GM12878 (cell line): ENCODE results near the gene SYN1. TPM values are rescaled to one million over a fixed set of nuclear protein-coding genes. Genes with fewer than 3 reads are reported as not detected.

Experiments used
- ATAC-seq: fragments of 200-7000 bp; cut with Tn5 transposase; 3 replicates; pipeline ENCODE4 v1.9.1; 2020; ENCODE audit warnings: mild to moderate bottlenecking, moderate library complexity
- BruUV-seq: library from RNA; stranded (reverse); fragments of 400-500 nt; replicated peaks from 2 replicates; lab custom pipeline; 2021; lab: Mats Ljungman, UMichigan
- CTCF ChIA-PET: fragments of 300-600 bp; sonication (Branson Sonifier 250); formaldehyde crosslinking; extraction: SDS; loops from one replicate; lab custom pipeline; 2021; ENCODE audit warnings: inconsistent platforms; lab: Yijun Ruan, JAX
- POLR2A ChIA-PET: fragments of 350-600 bp; formaldehyde crosslinking; extraction: SDS; loops from one replicate; lab custom pipeline; 2021; ENCODE audit warnings: inconsistent platforms; lab: Charles Lee
- RAD21 ChIA-PET: fragments of 300-600 bp; sonication (Branson Sonifier 250); formaldehyde crosslinking; loops from one replicate; lab custom pipeline; 2023; ENCODE audit warnings: antibody characterized with exemption; ENCODE audit not compliant: unreplicated experiment; lab: Charles Lee
- SMC1A ChIA-PET: fragments of 300-600 bp; sonication (Branson Sonifier 250); formaldehyde crosslinking; loops from one replicate; lab custom pipeline; 2023; ENCODE audit not compliant: unreplicated experiment, uncharacterized antibody; lab: Charles Lee
- DNase-seq: peaks from one replicate; pipeline ENCODE4 v3.0.0-alpha.2; 2011; ENCODE audit warnings: low read depth, low spot score
- FAIRE-seq: peaks from 3 replicates; lab custom pipeline; 2011; peaks lifted over from hg19 to GRCh38; lab: Jason Lieb, UNC
- H2AFZ ChIP-seq: 2 replicates; pipeline ENCODE4 v1.6.0; 2011; ENCODE audit warnings: low read depth, low read length, control low read depth; ENCODE audit not compliant: control insufficient read depth
- H3K27ac ChIP-seq: 2 replicates; pipeline ENCODE4 v1.5.1; 2011; ENCODE audit warnings: control low read depth; ENCODE audit not compliant: control insufficient read depth, insufficient read depth
- H3K27me3 ChIP-seq, 2 experiments: replicated peaks in 1 of 2; 2 replicates each; pipeline versions ENCODE4 v1.6.0 to v1.6.1; 2011; ENCODE audit warnings: low read length in 1 of 2; ENCODE audit not compliant: control insufficient read depth in 2 of 2, insufficient read depth in 2 of 2
- H3K36me3 ChIP-seq, 2 experiments: 2 replicates each; pipeline ENCODE4 v1.5.1; 2011; ENCODE audit warnings: low read length in 1 of 2; ENCODE audit not compliant: control insufficient read depth in 2 of 2, insufficient read depth in 2 of 2
- H3K4me1 ChIP-seq: 2 replicates; pipeline ENCODE4 v1.6.1; 2011; ENCODE audit warnings: mild to moderate bottlenecking, low read length, moderate library complexity, mixed read lengths; ENCODE audit not compliant: control insufficient read depth, insufficient read depth
- H3K4me2 ChIP-seq: 2 replicates; pipeline ENCODE4 v1.6.0; 2011; ENCODE audit warnings: control low read depth; ENCODE audit not compliant: control insufficient read depth, insufficient read depth
- H3K4me3 ChIP-seq: fragments of 200-600 bp; sonication (generic); 2 replicates; pipeline ENCODE4 v1.5.1; 2016
- H3K79me2 ChIP-seq: 2 replicates; pipeline ENCODE4 v1.6.0; 2011; ENCODE audit warnings: low read length; ENCODE audit not compliant: control insufficient read depth, insufficient read depth
- H3K9ac ChIP-seq: 2 replicates; pipeline ENCODE4 v1.8.0; 2011; ENCODE audit warnings: low read length, control low read depth, mixed read lengths; ENCODE audit not compliant: control insufficient read depth, insufficient read depth
- H3K9me3 ChIP-seq: replicated peaks from 3 replicates; pipeline ENCODE4 v1.5.1; 2011; ENCODE audit warnings: mild to moderate bottlenecking, low read length; ENCODE audit not compliant: control insufficient read depth, insufficient read depth
- H4K20me1 ChIP-seq: 2 replicates; pipeline ENCODE4 v1.6.0; 2011; ENCODE audit not compliant: control insufficient read depth, insufficient read depth
- ATF7 ChIP-seq: fragments of 450-650 bp; IDR thresholded peaks from 2 replicates; pipeline ENCODE4 v1.6.1; 2016; ENCODE audit warnings: low read depth, mild to moderate bottlenecking
- BCL11A ChIP-seq: IDR thresholded peaks from 2 replicates; pipeline ENCODE4 v1.6.1; 2011; ENCODE audit warnings: low read depth, low read length
- EED ChIP-seq: sonication (generic); IDR thresholded peaks from 2 replicates; pipeline ENCODE4 v1.6.1; 2016; ENCODE audit warnings: antibody characterized with exemption, low read depth
- EGR1 ChIP-seq, 2 experiments: IDR thresholded peaks; 1 replicate in 1 of 2; 2 replicates in 1 of 2; pipeline ENCODE4 v1.6.1; 2011 to 2012; ENCODE audit warnings: low read depth in 2 of 2, low read length in 2 of 2, borderline replicate concordance in 1 of 2, mild to moderate bottlenecking in 1 of 2, moderate library complexity in 1 of 2
- ETV6 ChIP-seq, 2 experiments: fragments of 450-650 bp in 1 of 2; IDR thresholded peaks in 1 of 2; conservative IDR thresholded peaks in 1 of 2; 2 replicates each; pipeline ENCODE4 v1.6.1; 2014; ENCODE audit warnings: antibody characterized with exemption in 1 of 2, borderline replicate concordance in 1 of 2, low read depth in 1 of 2, mild to moderate bottlenecking in 1 of 2, moderate library complexity in 1 of 2
- FOXM1 ChIP-seq: IDR thresholded peaks from 2 replicates; pipeline ENCODE4 v1.6.1; 2012; ENCODE audit warnings: low read depth, mild to moderate bottlenecking, inconsistent platforms, low read length, moderate library complexity
- IKZF2 ChIP-seq, 2 experiments: fragments of 450-650 bp; IDR thresholded peaks; 2 replicates each; pipeline ENCODE4 v1.6.1; 2017; ENCODE audit warnings: mild to moderate bottlenecking in 2 of 2, moderate library complexity in 2 of 2
- KLF5 ChIP-seq: fragments of 450-650 bp; IDR thresholded peaks from 2 replicates; pipeline ENCODE4 v1.6.1; 2014; ENCODE audit warnings: mild to moderate bottlenecking; ENCODE audit not compliant: partially characterized antibody
- MEF2A ChIP-seq: IDR thresholded peaks from 2 replicates; pipeline ENCODE4 v1.6.1; 2011; ENCODE audit warnings: low read depth, mild to moderate bottlenecking, low read length, moderate library complexity; ENCODE audit not compliant: insufficient read depth
- NFXL1 ChIP-seq: fragments of 450-650 bp; IDR thresholded peaks from 2 replicates; pipeline ENCODE4 v1.6.1; 2017; ENCODE audit warnings: antibody characterized with exemption, mild to moderate bottlenecking, borderline replicate concordance
- POLR2AphosphoS5 ChIP-seq: IDR thresholded peaks from 2 replicates; pipeline ENCODE4 v1.6.1; 2011; ENCODE audit warnings: mild to moderate bottlenecking, low read length, inconsistent platforms
- RAD21 ChIP-seq: IDR thresholded peaks from 2 replicates; pipeline ENCODE4 v1.6.1; 2011; ENCODE audit warnings: mild to moderate bottlenecking, low read depth, low read length, moderate library complexity; ENCODE audit not compliant: insufficient read depth
- RAD51 ChIP-seq: fragments of 450-650 bp; IDR thresholded peaks from 2 replicates; pipeline ENCODE4 v1.6.1; 2016; ENCODE audit warnings: moderate library complexity, mild to moderate bottlenecking, inconsistent platforms
- SIX5 ChIP-seq: IDR thresholded peaks from 2 replicates; pipeline ENCODE4 v1.6.1; 2011; ENCODE audit warnings: mild to moderate bottlenecking, low read depth, low read length, moderate library complexity; ENCODE audit not compliant: severe bottlenecking
- SP1 ChIP-seq: IDR thresholded peaks from one replicate; pipeline ENCODE4 v1.6.1; 2011; ENCODE audit warnings: low read depth, low read length
- TCF3 ChIP-seq: IDR thresholded peaks from 2 replicates; pipeline ENCODE4 v1.6.1; 2012; ENCODE audit warnings: low read depth, mild to moderate bottlenecking, low read length, borderline replicate concordance; ENCODE audit not compliant: insufficient read depth
- YY1 ChIP-seq: IDR thresholded peaks from 2 replicates; pipeline ENCODE4 v1.6.1; 2011; ENCODE audit warnings: low read depth, mild to moderate bottlenecking, low read length
- ZNF687 ChIP-seq: fragments of 450-650 bp; IDR thresholded peaks from 2 replicates; pipeline ENCODE4 v1.6.1; 2017; ENCODE audit warnings: mild to moderate bottlenecking, moderate library complexity
- whole genome bisulfite sequencing: methylation state at CpG from one replicate; pipeline ENCODE4 v1.1.6; 2016; ENCODE audit warnings: low lambda C conversion rate; ENCODE audit not compliant: insufficient replicate concordance, insufficient coverage; ENCODE audit errors: missing lambda C conversion rate; 5-methylcytosine and 5-hydroxymethylcytosine counted together
- in situ Hi-C: fragments of 300-500 bp; cut with MboI; formaldehyde crosslinking; loops from 9 replicates; pipeline ENCODE4 v1.14.3; 2018; ENCODE audit warnings: mixed read lengths
- intact Hi-C: fragments of 100-400 bp; cut with micrococcal nuclease; formaldehyde crosslinking; loops from one replicate; pipeline ENCODE4 v1.14.2; 2022; ENCODE audit not compliant: unreplicated experiment
- polyA plus RNA-seq, 11 experiments: library from polyadenylated mRNA; depleted of rRNA in 4 of 11; unstranded in 6 of 11; stranded (reverse) in 5 of 11; fragments of >200 nt; fragmentation: Nextera tagmentation in 4 of 11; fragmentation: Illumina TruSeq in 1 of 11; extraction: Ambion mirVana in 4 of 11; extraction: Trizol in 1 of 11; gene quantifications; 1 replicate in 1 of 11; 2 replicates in 10 of 11; pipeline versions ENCODE4 v1.2.1 to v1.2.3, GENCODE V29; 2011 to 2016; ENCODE audit warnings: inconsistent platforms in 2 of 11, missing spikeins in 2 of 11, low read depth in 1 of 11
- total RNA-seq, 4 experiments: library from RNA; depleted of rRNA in 3 of 4; stranded (reverse); fragments of >200 nt in 3 of 4; fragmentation: Illumina TruSeq in 1 of 4; extraction: Trizol in 1 of 4; gene quantifications; 2 replicates each; pipeline versions ENCODE4 v1.2.1 to v1.2.3, GENCODE V29; 2013 to 2021

Gene SYN1
- total and polyA plus RNA-seq, 10 of the 15 experiments (the other 5 are each of a cell fraction or from before 2014, with no cell fraction given), result 0.09 to 0.57 (median 0.16) TPM; not detected in 3

- intact Hi-C loops (no loop called here), in situ Hi-C loops (no loop called here)
- FAIRE-seq, result no peak
- Histone ChIP-seq H4K20me1 (no peaks in the 10 kb centered on the region), H3K36me3 (peaks cover 1 to 4% of the 10 kb centered on the region in 2 experiments; a peak in 3 of 4 replicates), H3K9ac (no peak overlapping the region), H3K27me3 (no peaks in the 10 kb centered on the region), H3K27ac (no peak overlapping the region), H3K9me3 (no peaks in the 10 kb centered on the region; the same call in 2 of the 3 replicates), H3K4me1 (no peaks in the 10 kb centered on the region), H3K79me2 (no peaks in the 10 kb centered on the region), H3K4me2 (no peak overlapping the region), H3K4me3 (no peak overlapping the region), H2AFZ (no peak overlapping the region)
- ATAC-seq, result no peak
- SMC1A ChIA-PET, result no interaction called here
- no TSS peak for BruUV-seq
- TF ChIP-seq RAD21 (no peak), TCF3 (no peak), EED (no peak), MEF2A (no peak), KLF5 (no peak), EGR1 (IDR thresholded peaks at IDR 0.05; ENCODE audit: borderline replicate concordance in 1 of 2, low read depth in 2 of 2, low read length in 2 of 2) (no peak), RAD51 (no peak), FOXM1 (no peak), ATF7 (no peak), ZNF687 (no peak), IKZF2 (IDR thresholded peaks at IDR 0.05) (no peak), BCL11A (no peak), ETV6 (conservative IDR thresholded peaks at IDR 0.05 in 1 of 2, IDR thresholded peaks at IDR 0.05 in 1 of 2; ENCODE audit: borderline replicate concordance in 1 of 2, low read depth in 1 of 2) (no peak), POLR2AphosphoS5 (no peak), SIX5 (no peak), SP1 (no peak), NFXL1 (no peak), YY1 (no peak)
- RAD21 ChIA-PET, result no interaction called here
- POLR2A ChIA-PET, result no interaction called here
- DNase-seq, result no peak
- CTCF ChIA-PET, result no interaction called here
- WGBS, result 73% methylated on average over 20 of the region's 20 CpGs
Observed at GRCh38 chrX:47573341-47574075, 46.1 kb downstream of the SYN1 start.
